ENCODE results near the gene POU2AF3.

- TF ChIP-seq CTCF (IDR thresholded peaks at IDR 0.05): no peak
- TF ChIP-seq POLR2A (IDR thresholded peaks at IDR 0.05): no peak
These were observed 33.5 kb downstream of the POU2AF3 start for GRCh38 chr11:111331711-111332479.
